KOPT-K1 (cell line): ENCODE measurements around the gene CWH43.
"Not testable (repeated sequence)": the region's sequence is repeated elsewhere in the genome, so short reads cannot be mapped to it uniquely, and the experiment has no call there.

Experiments used
- H3K27ac ChIP-seq: fragments of 200-600 bp; sonication (generic); 2 replicates; pipeline ENCODE4 v1.5.1; 2016; ENCODE audit warnings: antibody characterized with exemption, mild to moderate bottlenecking, low read depth, low read length; ENCODE audit not compliant: poor library complexity, severe bottlenecking
- H3K36me3 ChIP-seq: fragments of 200-600 bp; sonication (generic); 2 replicates; pipeline ENCODE4 v1.5.1; 2017; ENCODE audit warnings: antibody characterized with exemption, mild to moderate bottlenecking, low read length, moderate library complexity; ENCODE audit not compliant: insufficient read depth
- H3K9me3 ChIP-seq: fragments of 200-600 bp; sonication (generic); 2 replicates; pipeline ENCODE4 v1.5.1; 2017; ENCODE audit warnings: antibody characterized with exemption, low read length, mild to moderate bottlenecking; ENCODE audit not compliant: insufficient read depth, poor library complexity, severe bottlenecking

The CWH43 gene

DNA sequence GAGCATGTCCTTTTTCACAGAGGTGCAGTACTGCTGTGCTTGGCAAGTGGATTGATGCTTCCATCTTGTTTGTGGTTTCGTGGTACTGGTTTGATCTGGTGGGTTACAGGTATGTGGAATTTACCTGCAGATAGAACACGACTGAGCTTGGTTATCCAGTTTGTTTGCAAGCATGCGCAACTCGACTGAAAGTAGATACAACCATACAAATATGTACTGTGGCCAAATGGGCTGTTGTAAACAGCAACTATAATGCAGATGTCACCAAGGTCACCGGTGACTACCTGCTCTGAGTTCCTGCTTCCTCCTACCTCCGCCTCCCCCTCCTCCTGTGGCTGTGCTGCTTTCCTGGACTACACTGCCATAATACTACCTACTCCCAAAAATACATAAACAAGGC, 12.4 kb downstream of the CWH43 start:
- Histone ChIP-seq H3K9me3 (no peaks in the 10 kb centered on the region), H3K27ac (no peak overlapping the region), H3K36me3 (no peaks in the 10 kb centered on the region)

DNA sequence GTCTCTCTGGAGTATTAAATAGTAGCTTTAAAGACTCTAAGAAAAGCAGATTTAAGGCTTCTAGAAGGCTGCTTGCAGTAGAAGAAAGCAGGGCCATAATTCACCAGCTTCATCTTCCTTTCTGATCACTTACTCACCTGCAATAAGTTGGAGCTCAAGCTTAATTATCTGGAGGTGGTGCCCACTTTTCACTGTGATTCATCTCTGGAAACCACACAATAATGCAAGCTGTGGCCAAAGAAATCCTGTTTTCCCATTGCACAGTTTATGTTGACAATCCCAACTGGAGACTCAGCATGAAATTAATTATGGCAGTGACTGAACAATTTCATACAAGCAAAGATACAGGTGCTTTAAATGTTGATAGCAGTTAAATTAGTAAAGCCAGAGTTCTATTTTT, 14.7 kb downstream of the CWH43 start:
- H3K9me3 ChIP-seq: no peaks in the 10 kb centered on the region
- H3K27ac ChIP-seq: no peak overlapping the region
- no peaks in the 10 kb centered on the region for H3K36me3 ChIP-seq

DNA sequence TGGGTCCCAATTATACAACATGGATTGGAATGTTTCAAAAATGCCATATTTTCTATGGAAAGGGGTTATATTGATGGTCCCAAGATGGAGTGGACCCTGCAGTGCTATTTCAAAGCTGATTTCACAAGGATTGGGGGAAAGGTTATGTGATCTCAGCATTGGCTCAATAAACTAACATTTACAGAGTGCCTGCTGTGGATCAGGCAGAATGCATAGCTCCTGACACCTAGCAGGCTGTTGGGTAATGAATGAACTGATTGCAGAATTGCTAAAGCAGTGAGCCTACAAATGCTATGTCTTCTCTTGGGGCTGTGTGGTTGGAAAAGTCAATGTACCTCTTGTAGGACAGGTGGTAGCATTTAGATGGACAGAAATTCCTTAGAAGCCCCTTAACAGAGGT, 16.9 kb downstream of the CWH43 start:
- Histone ChIP-seq H3K9me3 (no peaks in the 10 kb centered on the region), H3K36me3 (no peaks in the 10 kb centered on the region), H3K27ac (no peak overlapping the region)

DNA sequence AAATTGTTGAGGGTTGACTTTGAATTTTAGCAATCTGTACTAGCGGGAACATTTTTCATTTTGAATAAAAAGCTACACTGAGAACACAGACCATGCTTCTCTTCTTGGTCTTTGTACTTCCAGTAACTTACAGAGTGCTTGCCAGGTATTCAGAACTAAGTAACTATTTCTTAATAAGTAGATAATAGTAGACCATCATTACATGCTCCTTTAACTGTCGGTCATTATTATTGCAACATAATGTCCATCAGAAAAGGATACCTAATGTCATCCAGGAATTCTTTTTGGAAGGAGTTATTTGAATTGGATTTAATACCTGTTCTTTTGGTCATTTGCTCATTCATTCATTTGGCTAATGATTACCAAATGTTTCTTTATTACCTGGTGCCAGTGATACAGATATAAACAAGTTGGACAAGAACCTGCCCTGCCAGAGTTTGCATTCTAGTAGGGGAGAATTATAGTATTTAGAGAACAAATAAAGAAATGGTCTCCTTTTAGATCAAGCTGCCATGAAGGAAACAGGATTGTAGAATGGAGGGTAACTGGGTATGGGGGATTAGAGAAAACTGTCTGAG, 32.7 kb downstream of the CWH43 start:
- Histone ChIP-seq H3K27ac (no peak overlapping the region), H3K9me3 (no peaks in the 10 kb centered on the region), H3K36me3 (no peaks in the 10 kb centered on the region)

DNA sequence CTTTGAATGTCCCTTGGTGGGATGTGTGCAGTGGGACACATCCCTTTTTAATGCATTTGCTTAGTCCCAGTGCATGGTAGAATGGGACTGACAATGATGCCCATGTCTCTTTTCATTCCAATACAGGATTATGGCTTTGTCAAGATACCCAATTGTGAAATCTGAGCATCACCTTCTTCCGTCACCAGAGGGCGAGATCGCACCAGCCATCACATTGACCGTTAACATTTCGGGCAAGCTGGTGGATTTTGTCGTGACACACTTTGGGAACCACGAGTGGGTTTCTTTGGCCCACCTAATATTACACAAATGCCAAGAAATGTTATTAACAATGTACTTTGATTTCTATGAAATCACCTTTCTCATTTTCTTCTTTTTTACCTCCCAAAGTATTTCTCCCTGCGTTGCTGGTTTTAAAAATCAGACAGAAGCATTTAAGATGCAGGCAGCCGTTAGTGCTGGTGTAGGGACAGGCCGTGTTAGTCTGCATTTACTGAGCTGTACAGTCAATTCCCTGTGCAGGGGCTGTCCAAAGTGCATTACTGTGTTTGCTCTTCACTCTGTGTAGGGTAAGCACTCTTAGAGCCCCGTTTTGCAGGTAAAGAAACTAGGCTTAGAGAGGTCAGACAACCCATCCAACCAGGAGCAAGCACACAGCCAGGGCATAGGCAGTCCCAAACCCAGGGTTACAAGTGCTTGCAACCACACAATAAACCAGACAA, 46.5 kb downstream of the CWH43 start:
- Histone ChIP-seq H3K27ac (no peak overlapping the region), H3K9me3 (no peaks in the 10 kb centered on the region), H3K36me3 (no peaks in the 10 kb centered on the region)

DNA sequence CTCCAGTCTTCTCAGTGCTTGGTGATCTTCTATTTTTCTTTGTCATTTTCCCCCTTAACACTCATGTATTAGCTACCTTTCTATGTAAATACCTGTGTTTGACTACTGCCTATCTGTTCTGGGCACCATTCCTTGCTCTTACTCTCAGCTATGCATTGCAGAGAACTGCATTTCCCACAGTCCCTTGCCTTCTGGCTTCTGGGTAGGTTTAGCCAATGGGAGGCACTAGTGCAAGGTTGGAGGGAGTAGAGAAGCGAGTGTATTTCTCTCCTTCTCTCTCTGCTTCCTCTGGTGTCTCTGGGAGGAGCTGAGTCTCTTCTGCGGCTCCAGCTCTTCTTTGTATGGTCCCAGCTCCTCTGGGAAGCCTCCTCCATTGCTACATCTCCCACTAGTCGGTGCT, 50.5 kb downstream of the CWH43 start:
- H3K36me3 ChIP-seq: no peaks in the 10 kb centered on the region
- H3K27ac ChIP-seq: no peak overlapping the region
- no peaks in the 10 kb centered on the region for H3K9me3 ChIP-seq

DNA sequence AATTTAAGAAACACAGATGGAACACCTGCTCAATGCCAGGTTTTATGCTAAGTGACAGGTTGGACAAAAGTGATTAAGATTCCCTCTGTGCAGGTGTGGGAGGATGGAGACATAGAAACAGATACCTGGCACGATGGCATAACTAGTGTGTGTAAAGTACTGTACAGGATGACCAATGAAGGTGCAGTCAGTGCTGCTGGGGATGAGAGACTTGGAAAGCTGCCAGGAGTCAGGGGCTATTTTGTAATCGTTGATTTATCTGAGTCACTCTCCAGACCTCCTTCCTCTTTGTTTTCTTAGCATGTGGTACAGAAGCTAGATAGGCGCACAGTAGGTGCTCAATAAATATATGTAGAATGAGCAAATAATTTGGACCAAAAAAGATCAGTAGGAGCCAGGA, 58.2 kb downstream of the CWH43 start:
- Histone ChIP-seq H3K27ac (no peak overlapping the region), H3K9me3 (no peaks in the 10 kb centered on the region)

DNA sequence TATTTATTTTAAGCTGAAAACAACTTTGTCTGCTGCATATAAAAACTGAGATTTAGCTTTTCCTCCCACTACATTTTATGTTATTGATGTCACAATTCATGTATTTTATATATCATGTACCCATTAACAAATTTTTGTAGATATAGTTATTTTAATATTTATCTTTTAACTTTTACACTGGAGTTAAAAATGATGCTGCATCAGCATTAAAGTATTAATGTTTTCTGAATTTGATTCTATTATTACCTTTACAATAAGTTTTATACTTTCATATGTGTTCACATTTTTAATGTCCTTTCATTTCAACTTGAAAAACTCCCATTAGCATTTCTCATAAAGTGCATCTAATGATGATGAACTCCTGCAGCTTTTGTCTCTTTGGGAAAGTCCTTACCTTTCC, 72.2 kb downstream of the CWH43 start:
- H3K36me3 ChIP-seq: no peaks in the 10 kb centered on the region
- H3K9me3 ChIP-seq: no peaks in the 10 kb centered on the region
- H3K27ac ChIP-seq: no peak overlapping the region

More for the DNA sequence above, 58.2 kb downstream of the CWH43 start:
- H3K36me3 ChIP-seq: no peaks in the 10 kb centered on the region

DNA sequence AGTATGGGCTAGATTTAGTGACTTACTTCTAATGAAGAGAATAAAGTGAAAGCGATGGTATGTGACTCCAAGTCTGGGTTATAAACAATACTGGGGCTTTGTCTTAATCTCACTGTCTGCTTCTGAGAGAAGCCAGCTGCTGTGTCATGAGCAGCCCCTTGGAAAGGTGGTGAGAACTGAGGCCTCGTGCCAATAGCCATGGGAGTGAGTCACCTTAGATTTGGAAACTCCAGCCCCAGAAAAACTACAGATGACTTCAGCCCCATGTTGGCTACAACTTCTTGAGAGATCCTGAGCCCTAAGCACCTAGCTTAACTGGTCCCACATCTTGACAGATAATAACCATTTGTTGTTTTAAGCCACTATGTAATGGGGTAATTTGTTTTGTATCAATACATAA, 77.6 kb downstream of the CWH43 start:
- Histone ChIP-seq H3K27ac (no peak overlapping the region), H3K36me3 (no peaks in the 10 kb centered on the region), H3K9me3 (no peaks in the 10 kb centered on the region)

DNA sequence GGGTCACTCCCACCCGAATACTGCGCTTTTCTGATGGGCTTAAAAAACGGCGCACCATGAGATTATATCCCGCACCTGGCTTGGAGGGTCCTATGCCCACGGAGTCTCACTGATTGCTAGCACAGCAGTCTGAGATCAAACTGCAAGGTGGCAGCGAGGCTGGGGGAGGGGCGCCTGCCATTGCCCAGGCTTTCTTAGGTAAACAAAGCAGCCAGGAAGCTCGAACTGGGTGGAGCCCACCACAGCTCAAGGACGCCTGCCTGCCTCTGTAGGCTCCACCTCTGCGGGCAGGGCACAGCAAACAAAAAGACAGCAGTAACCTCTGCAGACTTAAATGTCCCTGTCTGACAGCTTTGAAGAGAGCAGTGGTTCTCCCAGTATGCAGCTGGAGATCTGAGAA, 86.1 kb downstream of the CWH43 start:
- H3K27ac ChIP-seq, H3K9me3 ChIP-seq, H3K36me3 ChIP-seq: not testable (repeated sequence)

DNA sequence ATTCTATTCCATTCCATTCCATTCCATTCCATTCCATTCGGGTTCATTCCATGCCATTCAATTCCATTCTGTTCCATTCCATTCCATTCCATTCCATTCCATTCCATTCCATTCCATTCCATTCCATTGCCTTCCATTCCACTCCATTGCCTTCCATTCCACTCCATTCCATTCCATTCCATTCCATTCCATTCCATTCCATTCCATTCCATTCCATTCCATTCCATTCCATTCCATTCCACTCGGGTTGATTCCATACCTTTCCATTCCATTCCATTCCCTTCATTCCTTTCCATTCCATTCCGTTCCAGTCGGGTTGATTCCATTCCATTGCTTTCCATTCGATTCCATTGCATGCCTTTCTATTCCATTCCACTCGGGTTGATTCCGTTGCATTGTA, 105.8 kb downstream of the CWH43 start:
- H3K36me3 ChIP-seq: not testable (repeated sequence)
- peaks cover 31% of the 10 kb centered on the region for H3K9me3 ChIP-seq

DNA sequence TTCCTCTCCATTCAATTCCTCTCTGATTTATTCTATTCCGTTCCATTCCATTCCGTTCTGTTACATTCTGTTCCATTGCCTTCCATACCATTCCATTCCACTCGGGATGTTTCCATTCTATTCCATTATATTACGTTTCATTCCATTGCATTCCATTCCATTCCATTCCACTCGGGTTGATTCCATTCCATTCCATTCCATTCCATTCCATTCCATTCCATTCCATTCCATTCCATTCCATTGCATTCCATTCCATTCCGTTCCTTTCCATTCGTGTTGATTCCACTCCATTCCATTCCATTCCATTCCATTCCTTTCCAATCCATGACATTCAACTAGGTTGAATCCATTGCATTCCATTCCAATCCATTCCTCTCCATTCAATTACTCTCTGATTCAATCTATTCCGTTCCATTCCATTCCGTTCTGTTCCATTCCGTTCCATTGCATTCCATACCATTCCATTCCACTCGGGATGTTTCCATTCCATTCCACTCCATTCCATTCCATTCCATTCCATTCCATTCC, 106.6 kb downstream of the CWH43 start:
- not testable (repeated sequence) for H3K36me3 ChIP-seq, H3K27ac ChIP-seq
- H3K9me3 ChIP-seq: peaks cover 39% of the 10 kb centered on the region

More for the DNA sequence above, 105.8 kb downstream of the CWH43 start:
- H3K27ac ChIP-seq: not testable (repeated sequence)

DNA sequence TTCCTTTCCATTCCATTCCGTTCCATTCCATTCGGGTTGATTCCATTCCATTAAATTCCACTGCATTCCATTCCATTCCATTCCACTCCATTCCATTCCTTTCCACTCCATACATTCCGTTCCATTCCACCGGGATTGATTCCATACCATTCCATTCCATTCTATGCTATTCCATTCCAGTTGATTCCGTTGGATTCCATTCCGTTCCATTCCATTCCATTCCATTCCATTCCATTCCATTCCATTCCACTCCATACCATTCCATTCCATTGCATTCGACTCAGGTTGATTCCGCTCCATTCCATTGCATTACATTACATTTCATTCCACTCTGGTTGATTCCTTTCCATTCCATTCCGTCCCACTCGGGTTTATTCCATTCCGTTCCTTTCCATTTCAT, 110.1 kb downstream of the CWH43 start:
- H3K27ac ChIP-seq, H3K36me3 ChIP-seq: not testable (repeated sequence)
- peaks cover 66% of the 10 kb centered on the region for H3K9me3 ChIP-seq

DNA sequence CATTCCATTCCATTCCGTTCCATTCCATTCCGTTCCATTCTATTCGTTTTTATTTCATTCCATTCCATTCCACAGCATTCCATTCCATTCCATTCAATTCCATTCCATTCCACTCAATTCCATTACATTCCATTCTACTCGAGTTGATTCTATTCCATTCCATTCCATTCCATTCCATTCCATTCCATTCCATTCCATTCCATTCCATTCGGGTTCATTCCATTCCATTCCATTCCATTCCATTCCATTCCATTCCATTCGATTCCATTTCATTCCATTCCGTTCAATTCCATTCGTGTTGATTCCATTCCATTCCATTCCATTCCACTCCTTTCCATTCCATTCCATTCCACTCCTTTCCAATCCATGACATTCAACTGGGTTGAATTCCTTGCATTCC, 110.6 kb downstream of the CWH43 start:
- H3K27ac ChIP-seq, H3K36me3 ChIP-seq: not testable (repeated sequence)
- H3K9me3 ChIP-seq: peaks cover 62% of the 10 kb centered on the region

DNA sequence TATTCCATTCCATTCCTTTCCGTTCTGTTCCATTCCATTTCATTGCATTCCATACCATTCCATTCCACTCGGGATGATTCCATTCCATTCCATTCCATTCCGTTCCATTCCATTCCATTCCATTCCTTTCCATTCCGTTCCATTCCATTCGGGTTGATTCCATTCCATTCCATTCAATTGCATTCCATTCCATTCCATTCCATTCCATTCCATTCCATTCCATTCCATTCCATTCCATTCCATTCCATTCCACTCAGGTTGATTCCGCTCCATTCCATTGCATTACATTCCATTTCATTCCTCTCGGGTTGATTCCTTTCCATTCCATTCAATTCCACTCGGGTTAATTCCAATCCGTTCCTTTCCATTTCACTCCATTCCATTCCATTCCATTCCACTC, 111.0 kb downstream of the CWH43 start:
- H3K27ac ChIP-seq, H3K36me3 ChIP-seq: not testable (repeated sequence)
- H3K9me3 ChIP-seq: peaks cover 57% of the 10 kb centered on the region

DNA sequence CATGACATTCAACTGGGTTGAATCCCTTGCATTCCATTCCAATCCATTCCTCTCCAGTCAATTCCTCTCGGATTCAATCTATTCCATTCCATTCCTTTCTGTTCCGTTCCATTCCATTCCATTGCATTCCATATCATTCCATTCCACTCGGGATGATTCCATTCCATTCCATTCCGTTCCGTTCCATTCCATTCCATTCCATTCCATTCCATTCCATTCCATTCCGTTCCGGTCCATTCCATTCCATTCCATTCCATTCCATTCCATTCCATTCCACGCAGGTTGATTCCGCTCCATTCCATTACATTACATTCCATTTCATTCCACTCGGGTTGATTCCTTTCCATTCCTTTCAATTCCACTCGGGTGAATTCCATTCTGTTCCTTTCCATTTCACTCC, 111.4 kb downstream of the CWH43 start:
- not testable (repeated sequence) for H3K27ac ChIP-seq, H3K36me3 ChIP-seq
- peaks cover 57% of the 10 kb centered on the region for H3K9me3 ChIP-seq
